Testis (tissue), 3 donors: ENCODE data around the gene STRIT1. TPM values are rescaled to one million over a fixed set of nuclear protein-coding genes. Genes with fewer than 3 reads are reported as not detected.

Experiments used
- DNase-seq: peaks from one replicate; pipeline ENCODE4 v3.0.0-alpha.2; 2019
- H3K27ac ChIP-seq, 2 donors: fragments of 200-600 bp; sonication (generic); one replicate each; pipeline ENCODE4 v1.5.1; 2019
- H3K27me3 ChIP-seq: fragments of 200-600 bp; sonication (generic); one replicate; pipeline ENCODE4 v1.5.1; 2019
- H3K36me3 ChIP-seq: fragments of 200-600 bp; sonication (generic); one replicate; pipeline ENCODE4 v1.5.1; 2017; ENCODE audit warnings: low read depth; ENCODE audit errors: missing control alignments
- H3K4me1 ChIP-seq: fragments of 200-600 bp; sonication (generic); one replicate; pipeline ENCODE4 v1.5.1; 2019
- H3K4me3 ChIP-seq, 2 donors: fragments of 200-600 bp; sonication (generic); one replicate each; pipeline ENCODE4 v1.5.1; 2017 to 2019
- H3K9me3 ChIP-seq: fragments of 200-600 bp; sonication (generic); one replicate; pipeline ENCODE4 v1.5.1; 2017
- CTCF ChIP-seq, 3 experiments: fragments of 450-650 bp in 2 of 3; fragments of 200-600 bp in 1 of 3; sonication (generic) in 1 of 3; IDR thresholded peaks; one replicate each; pipeline ENCODE4 v1.5.1; 2016 to 2019; ENCODE audit warnings: antibody characterized with exemption in 3 of 3, mild to moderate bottlenecking in 2 of 3, moderate library complexity in 1 of 3
- POLR2A ChIP-seq: fragments of 450-650 bp; IDR thresholded peaks from one replicate; pipeline ENCODE4 v1.6.1; 2017; ENCODE audit warnings: antibody characterized with exemption, mild to moderate bottlenecking, moderate library complexity
- WGBS, 2 donors: methylation state at CpG; one replicate each; pipeline ENCODE4 v1.1.5; 2018; 5-methylcytosine and 5-hydroxymethylcytosine counted together
- intact Hi-C: fragments of 100-400 bp; cut with DNase I; formaldehyde crosslinking; loops from one replicate; pipeline ENCODE4 v1.15.1; 2023; ENCODE audit warnings: low total_unique reads
- polyA plus RNA-seq: library from polyadenylated mRNA; stranded (reverse); fragments of 350-450 nt; fragmentation: Illumina TruSeq; extraction: RNeasy Lipid Tissue Mini Kit (QIAGEN cat#74804); gene quantifications from one replicate; pipeline ENCODE4 v1.2.3, GENCODE V29; 2014; ENCODE audit warnings: low read depth, low replicate concordance; ENCODE audit not compliant: insufficient read depth
- total RNA-seq, 2 donors: library from RNA; depleted of rRNA; stranded (reverse); fragments of >200 nt; gene quantifications; one replicate each; pipeline ENCODE4 v1.2.3, GENCODE V29; 2016

The STRIT1 gene
- total and polyA plus RNA-seq, 3 donors from 2014 or later = 2.5 TPM; not detected in 2

GRCh38 chr3:155309581-155309980 is 16.1 kb upstream of the STRIT1 start:
- WGBS, 2 donors = 61 to 80% methylated on average over 26 to 28 of the region's 28 CpGs
- Histone ChIP-seq H3K27me3 (no peaks in the 10 kb centered on the region), H3K4me3 (peak overlapping the region in 1 of 2 donors; percentile 32), H3K4me1 (no peaks in the 10 kb centered on the region), H3K36me3 (no peaks in the 10 kb centered on the region), H3K9me3 (no peaks in the 10 kb centered on the region), H3K27ac (no peak overlapping the region)
- intact Hi-C loops = no loop called here
- TF ChIP-seq POLR2A = no peak
- no peak for TF ChIP-seq CTCF (IDR thresholded peaks at IDR 0.05)
- peak; percentile 51 for DNase-seq

- H3K36me3 ChIP-seq = no peaks in the 10 kb centered on the region
- H3K27ac ChIP-seq = no peak overlapping the region
- no peak for DNase-seq
- H3K9me3 ChIP-seq = no peaks in the 10 kb centered on the region
- H3K27me3 ChIP-seq = no peaks in the 10 kb centered on the region
- WGBS, 2 donors = 82 to 93% methylated on average over 9 of the region's 9 CpGs
- no peak overlapping the region for H3K4me3 ChIP-seq
- TF ChIP-seq POLR2A (no peak), CTCF (IDR thresholded peaks at IDR 0.05) (no peak)
- intact Hi-C loops = no loop called here
- H3K4me1 ChIP-seq = no peaks in the 10 kb centered on the region
Measured at GRCh38 chr3:155308831-155309230, 15.3 kb upstream of the STRIT1 start.

- intact Hi-C loops = no loop called here
- 79 to 87% methylated on average over 7 of the region's 7 CpGs for WGBS, 2 donors
- Histone ChIP-seq H3K4me3 (no peak overlapping the region), H3K9me3 (no peaks in the 10 kb centered on the region), H3K27ac (no peak overlapping the region), H3K4me1 (no peaks in the 10 kb centered on the region), H3K36me3 (no peaks in the 10 kb centered on the region), H3K27me3 (no peaks in the 10 kb centered on the region)
- TF ChIP-seq CTCF (IDR thresholded peaks at IDR 0.05) (no peak), POLR2A (no peak)
- no peak for DNase-seq
Measured at GRCh38 chr3:155307183-155307582, 13.7 kb upstream of the STRIT1 start.

DNA sequence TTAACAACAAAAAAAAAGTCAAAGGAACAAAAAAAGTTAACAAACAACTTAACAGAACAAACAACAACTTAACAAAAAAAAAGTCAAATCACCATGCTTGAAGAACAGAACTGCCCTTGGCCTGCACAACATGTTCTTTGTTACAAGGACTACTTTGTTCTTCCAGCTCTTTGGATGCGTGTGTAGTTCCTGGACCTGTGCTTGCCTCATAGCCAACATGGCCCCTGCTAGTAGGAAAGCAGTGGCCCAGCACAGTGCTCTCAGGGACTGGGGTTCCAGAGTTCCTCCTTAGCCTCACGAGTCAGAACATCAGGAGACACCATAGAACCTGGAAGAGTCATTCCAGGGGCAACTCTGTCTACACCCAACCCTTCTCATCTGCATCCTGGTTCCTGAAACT is 10.9 kb upstream of the STRIT1 start:
- H3K4me3 ChIP-seq = no peak overlapping the region
- no peaks in the 10 kb centered on the region for H3K36me3 ChIP-seq
- no peaks in the 10 kb centered on the region for H3K27me3 ChIP-seq
- H3K27ac ChIP-seq = no peak overlapping the region
- TF ChIP-seq POLR2A = no peak
- no peak for TF ChIP-seq CTCF (IDR thresholded peaks at IDR 0.05)
- intact Hi-C loops = no loop called here
- no peak for DNase-seq
- no peaks in the 10 kb centered on the region for H3K4me1 ChIP-seq
- H3K9me3 ChIP-seq = no peaks in the 10 kb centered on the region
- WGBS, 2 donors = 45 to 61% methylated on average over 2 of the region's 2 CpGs

- Histone ChIP-seq H3K27me3 (no peaks in the 10 kb centered on the region), H3K27ac (no peak overlapping the region), H3K36me3 (no peaks in the 10 kb centered on the region), H3K9me3 (no peaks in the 10 kb centered on the region), H3K4me1 (no peaks in the 10 kb centered on the region), H3K4me3 (no peak overlapping the region)
- no peak for DNase-seq
- intact Hi-C loops = no loop called here
- TF ChIP-seq POLR2A (no peak), CTCF (IDR thresholded peaks at IDR 0.05) (no peak)
Measured at GRCh38 chr3:155303540-155304097, 10.1 kb upstream of the STRIT1 start.
